Fibroblast of the aortic adventitia (primary cell): ENCODE measurements around the gene SPATA2L. TPM values are rescaled to one million over a fixed set of nuclear protein-coding genes. Genes with fewer than 3 reads are reported as not detected.
"Not testable (repeated sequence)": the region's sequence is repeated elsewhere in the genome, so short reads cannot be mapped to it uniquely, and the experiment has no call there.

Experiments used
- DNase-seq: peaks from one replicate; pipeline ENCODE4 v3.0.0-alpha.2; 2010; ENCODE audit warnings: low read depth
- H3K4me3 ChIP-seq: 2 replicates; pipeline ENCODE4 v1.5.1; 2011; ENCODE audit warnings: low read depth, mild to moderate bottlenecking, control low read depth, low read length, moderate library complexity
- total RNA-seq: library from RNA; depleted of rRNA; stranded (reverse); fragments of >200 nt; gene quantifications from 2 replicates; pipeline ENCODE4 v1.2.3, GENCODE V29; 2012; ENCODE audit warnings: low replicate concordance
- TF ChIP-seq, protein P1 (sequence below): IDR thresholded peaks from 2 replicates; pipeline ENCODE4 v1.5.1; 2011; ENCODE audit warnings: mild to moderate bottlenecking, low read length, control low read depth, inconsistent platforms; ENCODE audit not compliant: insufficient read depth

Gene SPATA2L
- total RNA-seq, 1 donor, result 10.1 TPM

DNA sequence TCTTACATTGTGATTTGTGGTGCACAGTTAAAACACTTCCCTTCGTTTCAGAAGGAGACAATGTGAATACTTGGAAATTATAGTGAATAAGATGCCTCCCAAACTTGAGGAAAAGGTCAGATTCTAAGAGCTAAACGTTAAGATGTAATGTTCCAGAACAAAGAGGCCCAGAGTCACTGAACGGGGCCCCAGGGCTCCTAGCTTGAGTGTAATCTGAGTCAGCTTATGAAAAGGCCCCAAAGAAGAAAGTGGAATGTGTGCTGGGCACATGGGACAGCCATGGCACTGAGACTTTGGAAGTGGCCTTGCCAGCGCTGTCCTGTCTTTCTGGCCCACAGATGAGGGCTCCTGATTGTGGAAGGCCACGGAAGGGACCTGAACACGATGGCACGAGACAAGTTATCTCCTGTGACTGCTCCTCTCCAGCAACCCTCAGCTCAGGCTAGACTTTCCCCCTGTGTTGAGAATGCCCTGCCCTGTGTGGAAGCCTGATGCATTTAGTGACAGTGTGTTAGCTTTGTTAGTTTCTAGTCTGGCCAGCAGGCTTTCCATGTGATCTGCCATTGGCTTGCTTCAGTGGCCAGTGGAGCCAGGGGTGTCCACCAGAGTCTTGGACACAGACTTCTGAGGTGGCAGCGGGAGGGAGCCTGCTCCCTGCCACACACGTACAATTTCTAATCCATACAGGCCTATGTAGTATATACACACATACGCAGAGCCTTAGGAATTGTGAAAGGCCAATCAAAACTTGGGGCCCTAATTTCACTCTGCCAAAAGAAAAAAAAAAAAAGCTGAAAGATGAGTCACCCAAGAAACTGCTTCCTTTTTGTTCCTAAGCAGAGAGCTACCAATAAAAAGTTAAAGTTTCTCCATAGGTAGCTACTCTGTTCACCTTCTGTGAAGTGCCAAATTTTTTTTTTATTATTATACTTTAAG is 30.7 kb downstream of the SPATA2L start:
- DNase-seq, result peak; percentile 34
- TF ChIP-seq, protein P1, sequence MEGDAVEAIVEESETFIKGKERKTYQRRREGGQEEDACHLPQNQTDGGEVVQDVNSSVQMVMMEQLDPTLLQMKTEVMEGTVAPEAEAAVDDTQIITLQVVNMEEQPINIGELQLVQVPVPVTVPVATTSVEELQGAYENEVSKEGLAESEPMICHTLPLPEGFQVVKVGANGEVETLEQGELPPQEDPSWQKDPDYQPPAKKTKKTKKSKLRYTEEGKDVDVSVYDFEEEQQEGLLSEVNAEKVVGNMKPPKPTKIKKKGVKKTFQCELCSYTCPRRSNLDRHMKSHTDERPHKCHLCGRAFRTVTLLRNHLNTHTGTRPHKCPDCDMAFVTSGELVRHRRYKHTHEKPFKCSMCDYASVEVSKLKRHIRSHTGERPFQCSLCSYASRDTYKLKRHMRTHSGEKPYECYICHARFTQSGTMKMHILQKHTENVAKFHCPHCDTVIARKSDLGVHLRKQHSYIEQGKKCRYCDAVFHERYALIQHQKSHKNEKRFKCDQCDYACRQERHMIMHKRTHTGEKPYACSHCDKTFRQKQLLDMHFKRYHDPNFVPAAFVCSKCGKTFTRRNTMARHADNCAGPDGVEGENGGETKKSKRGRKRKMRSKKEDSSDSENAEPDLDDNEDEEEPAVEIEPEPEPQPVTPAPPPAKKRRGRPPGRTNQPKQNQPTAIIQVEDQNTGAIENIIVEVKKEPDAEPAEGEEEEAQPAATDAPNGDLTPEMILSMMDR, result no peak

DNA sequence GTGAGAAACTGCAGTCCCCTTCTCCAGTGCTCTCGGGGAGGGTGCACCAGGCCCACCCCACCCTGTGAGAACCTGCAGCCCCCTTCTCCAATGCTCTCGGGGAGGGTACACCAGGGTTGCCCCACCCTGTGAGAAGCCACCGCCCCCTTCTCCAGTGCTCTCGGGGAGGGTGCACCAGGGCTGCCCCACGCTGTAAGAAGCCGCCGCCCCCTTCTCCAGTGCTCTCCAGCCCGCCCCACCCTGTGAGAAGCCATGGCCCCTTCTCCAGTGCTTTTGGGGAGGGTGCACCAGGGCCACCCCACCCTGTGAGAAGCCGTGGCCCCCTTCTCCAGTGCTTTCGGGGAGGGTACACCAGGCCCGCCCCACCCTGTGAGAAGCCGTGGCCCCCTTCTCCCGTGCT is 31.8 kb downstream of the SPATA2L start:
- DNase-seq, result no peak
- TF ChIP-seq, protein P1, result no peak
- no peak overlapping the region for H3K4me3 ChIP-seq

More for the DNA sequence above, 30.7 kb downstream of the SPATA2L start:
- no peak overlapping the region for H3K4me3 ChIP-seq

DNA sequence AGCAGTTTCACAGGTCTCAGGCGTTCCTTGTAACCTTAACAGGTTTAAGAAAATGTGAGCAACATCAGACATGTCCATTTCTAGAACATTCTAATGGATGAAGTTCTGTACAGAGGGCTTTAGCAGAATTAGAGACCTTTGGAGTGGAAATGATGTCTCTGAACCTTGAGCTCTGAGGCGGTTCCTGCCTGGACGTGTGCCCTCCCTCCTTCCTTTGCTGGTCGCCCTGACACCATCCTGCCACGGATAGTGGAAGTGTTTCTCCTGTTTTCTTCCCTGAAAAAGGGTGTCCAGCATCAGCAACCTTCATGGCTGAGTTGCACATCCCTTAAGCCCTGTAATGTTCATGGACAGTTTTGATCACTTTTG is 32.7 kb downstream of the SPATA2L start:
- DNase-seq, result no peak
- H3K4me3 ChIP-seq, result no peak overlapping the region
- TF ChIP-seq, protein P1, result no peak

- no peak overlapping the region for H3K4me3 ChIP-seq
- no peak for DNase-seq
- TF ChIP-seq, protein P1, result no peak
Measured at GRCh38 chr16:89667633-89668032, 33.9 kb downstream of the SPATA2L start.

GRCh38 chr16:89667000-89667399 is 34.5 kb downstream of the SPATA2L start:
- peak; percentile 50 for DNase-seq
- TF ChIP-seq, protein P1, result peak; percentile 55
- not testable (repeated sequence) for H3K4me3 ChIP-seq

GRCh38 chr16:89664238-89664637 is 37.3 kb downstream of the SPATA2L start:
- not testable (repeated sequence) for H3K4me3 ChIP-seq

DNA sequence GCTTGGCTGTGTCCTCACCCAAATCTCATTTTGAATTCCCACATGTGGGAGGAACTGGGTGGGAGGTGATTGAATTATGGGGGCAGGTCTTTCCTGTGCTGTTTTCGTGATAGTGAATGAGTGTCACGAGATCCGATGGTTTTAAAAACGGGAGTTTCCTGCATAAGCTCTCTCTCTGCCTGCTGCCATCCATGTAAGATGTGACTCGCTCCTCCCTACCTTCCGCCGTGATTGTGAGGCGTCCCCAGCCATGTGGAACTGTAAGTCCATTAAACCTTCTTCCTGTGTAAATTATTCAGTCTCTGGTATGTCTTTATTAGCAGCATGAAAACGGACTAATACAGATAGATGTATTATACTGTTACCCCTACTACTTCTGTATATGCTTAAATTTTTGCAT is 40.3 kb downstream of the SPATA2L start:
- TF ChIP-seq, protein P1, result no peak
- no peak for DNase-seq
- no peak overlapping the region for H3K4me3 ChIP-seq

More at GRCh38 chr16:89664238-89664637, 37.3 kb downstream of the SPATA2L start:
- not testable (repeated sequence) for DNase-seq
